Subcutaneous adipose tissue (tissue), 4 donors: ENCODE data around the gene MYH16. TPM values are rescaled to one million over a fixed set of nuclear protein-coding genes. Genes with fewer than 3 reads are reported as not detected.

Experiments used
- total RNA-seq, 4 donors: library from RNA; depleted of rRNA; stranded (reverse); fragments of >200 nt; gene quantifications; one replicate each; pipeline ENCODE4 v1.1.0, GENCODE V29; 2016
- TF ChIP-seq, protein P1 (sequence below): fragments of 450-650 bp; IDR thresholded peaks from one replicate; pipeline ENCODE4 v1.5.1; 2016; ENCODE audit warnings: low read depth, mild to moderate bottlenecking, control low read depth, antibody characterized with exemption, moderate library complexity

MYH16 gene
- total RNA-seq, 4 donors from 2014 or later, result not detected

DNA sequence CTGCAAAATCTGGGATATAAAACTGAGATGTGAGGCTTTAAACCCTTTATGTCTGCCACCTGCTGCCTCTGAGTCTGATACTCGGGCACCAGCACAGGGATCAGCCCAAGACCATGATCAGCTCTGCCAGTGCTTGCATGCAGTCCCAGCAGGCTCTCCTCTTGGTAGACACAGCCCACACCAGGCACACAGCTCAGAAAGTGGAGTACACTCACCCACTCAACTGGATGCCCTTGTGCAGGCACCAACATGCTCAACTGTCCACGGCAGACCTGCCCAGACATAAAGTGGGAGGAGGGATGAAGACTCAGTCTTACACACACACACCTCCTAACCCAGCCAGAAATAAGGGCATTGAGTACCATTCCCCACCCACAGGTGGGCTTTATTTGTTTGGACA, 18.2 kb upstream of the MYH16 start:
- TF ChIP-seq, protein P1, sequence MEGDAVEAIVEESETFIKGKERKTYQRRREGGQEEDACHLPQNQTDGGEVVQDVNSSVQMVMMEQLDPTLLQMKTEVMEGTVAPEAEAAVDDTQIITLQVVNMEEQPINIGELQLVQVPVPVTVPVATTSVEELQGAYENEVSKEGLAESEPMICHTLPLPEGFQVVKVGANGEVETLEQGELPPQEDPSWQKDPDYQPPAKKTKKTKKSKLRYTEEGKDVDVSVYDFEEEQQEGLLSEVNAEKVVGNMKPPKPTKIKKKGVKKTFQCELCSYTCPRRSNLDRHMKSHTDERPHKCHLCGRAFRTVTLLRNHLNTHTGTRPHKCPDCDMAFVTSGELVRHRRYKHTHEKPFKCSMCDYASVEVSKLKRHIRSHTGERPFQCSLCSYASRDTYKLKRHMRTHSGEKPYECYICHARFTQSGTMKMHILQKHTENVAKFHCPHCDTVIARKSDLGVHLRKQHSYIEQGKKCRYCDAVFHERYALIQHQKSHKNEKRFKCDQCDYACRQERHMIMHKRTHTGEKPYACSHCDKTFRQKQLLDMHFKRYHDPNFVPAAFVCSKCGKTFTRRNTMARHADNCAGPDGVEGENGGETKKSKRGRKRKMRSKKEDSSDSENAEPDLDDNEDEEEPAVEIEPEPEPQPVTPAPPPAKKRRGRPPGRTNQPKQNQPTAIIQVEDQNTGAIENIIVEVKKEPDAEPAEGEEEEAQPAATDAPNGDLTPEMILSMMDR, result no peak

DNA sequence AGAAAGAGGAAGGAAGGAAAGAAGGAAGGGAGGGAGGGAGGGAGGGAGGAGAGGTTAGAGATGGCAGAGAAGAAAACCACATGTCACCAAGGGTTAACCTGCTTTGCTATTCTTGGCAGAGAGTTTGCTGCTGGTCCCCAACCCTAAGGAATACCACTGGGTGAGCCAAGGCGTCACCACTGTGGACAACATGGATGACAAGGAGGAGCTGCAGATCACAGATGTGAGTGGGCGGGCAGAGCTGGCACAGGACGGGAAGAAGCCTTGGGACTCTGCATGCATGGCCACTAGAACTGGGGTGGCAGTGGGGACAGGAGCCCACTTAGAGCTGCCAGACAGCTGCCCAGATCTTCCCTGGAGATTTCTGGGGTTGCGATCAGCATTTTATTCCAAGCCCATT, 17.2 kb upstream of the MYH16 start:
- TF ChIP-seq, protein P1, result no peak

DNA sequence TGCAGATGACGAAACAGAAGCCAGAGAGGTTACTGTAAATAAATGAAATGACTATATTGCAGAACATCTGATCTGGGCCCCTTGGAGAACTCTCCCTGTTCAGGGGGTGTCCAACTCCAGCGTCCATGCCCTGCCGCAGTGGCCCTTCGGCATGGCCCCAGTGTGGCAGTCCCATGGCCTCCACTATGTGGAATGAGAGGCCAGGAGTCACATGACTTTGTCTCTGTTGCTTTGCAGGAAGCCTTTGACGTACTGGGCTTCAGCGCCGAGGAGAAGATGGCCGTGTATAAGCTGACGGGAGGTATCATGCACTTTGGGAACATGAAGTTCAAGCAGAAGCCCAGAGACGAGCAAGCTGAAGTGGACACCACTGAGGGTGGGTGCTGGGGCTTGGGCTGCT, 15.6 kb upstream of the MYH16 start:
- TF ChIP-seq, protein P1, result no peak

DNA sequence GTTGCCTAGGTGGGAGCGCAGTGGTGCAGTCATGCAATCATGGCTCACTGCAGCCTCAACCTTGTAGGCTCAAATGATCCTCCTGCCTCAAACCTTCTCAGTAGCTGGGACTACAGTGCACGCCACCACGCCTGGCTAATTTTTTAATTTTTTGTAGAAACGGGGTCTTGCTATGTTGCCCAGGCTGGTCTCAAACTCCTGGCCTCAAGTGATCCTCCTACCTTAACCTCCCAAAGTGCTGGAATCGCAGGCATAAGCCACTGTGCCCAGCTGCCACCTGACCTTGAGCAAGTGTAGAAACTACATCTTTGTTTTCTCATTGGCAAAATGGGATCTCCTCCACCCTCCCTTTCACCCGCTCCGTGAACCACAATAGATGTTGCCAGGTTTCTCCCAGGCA, 15.0 kb upstream of the MYH16 start:
- TF ChIP-seq, protein P1, result no peak

DNA sequence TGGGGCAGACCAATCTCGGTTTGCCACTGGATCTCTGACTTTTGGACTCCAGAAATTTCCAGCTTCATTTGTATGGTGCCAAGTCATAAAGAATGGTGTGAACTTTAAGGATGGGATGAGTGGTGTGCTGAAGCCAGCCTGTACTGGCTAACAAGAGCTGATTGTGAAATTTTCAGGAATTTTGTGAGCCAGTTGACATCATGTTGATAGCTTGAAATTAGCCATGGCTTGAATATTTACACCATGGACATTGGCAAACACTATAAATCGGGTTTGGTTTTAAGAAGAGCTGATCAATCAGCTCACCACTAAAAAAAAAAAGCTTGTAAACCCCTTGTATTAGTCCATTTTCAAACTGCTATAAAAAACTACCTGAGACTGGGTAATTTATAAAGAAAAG, 14.1 kb upstream of the MYH16 start:
- TF ChIP-seq, protein P1, result no peak

DNA sequence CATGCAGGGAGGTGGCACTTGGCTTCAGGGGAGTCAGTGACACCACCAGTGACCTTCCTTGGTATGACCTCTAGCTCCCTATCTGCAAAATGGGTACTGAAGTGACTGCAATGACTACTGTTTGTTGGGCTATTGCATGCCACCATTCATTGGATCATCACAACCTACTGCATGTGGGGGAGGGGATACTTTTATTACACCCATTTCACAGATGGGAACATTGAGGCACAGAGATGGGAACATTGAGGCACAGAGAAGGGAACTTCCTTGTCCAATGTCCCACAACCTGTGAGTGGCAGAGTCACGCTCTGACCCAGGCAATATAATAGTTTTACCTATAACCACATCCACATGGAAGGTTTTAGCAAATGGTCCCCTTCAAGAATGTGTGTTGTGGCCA, 12.2 kb upstream of the MYH16 start:
- TF ChIP-seq, protein P1, result no peak

DNA sequence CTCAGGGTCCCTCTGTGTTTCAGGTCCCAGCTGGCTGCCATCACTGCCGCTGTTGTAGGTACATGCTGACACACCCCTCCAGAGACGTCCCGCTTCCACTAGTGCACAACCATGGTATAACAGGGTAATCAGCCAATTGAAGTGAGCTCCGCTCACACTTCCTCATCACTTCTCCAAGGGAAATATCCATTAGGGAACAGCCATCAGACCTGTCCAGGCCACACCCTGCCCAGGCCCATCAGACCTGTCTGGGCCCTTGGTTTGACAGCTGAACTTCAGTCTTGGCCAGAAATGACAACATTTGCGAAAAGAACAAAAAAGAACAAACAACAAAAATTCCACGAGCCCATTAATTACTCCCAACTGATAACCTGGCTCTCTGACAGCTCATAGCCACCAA, 11.0 kb upstream of the MYH16 start:
- TF ChIP-seq, protein P1, result no peak
